Raji (cell line): Measurements from ENCODE around the gene PFDN2.
A peak's percentile ranks its signal among the peaks of the same experiment; 100 is the strongest.

Source experiments
- POLR2A ChIP-seq: IDR thresholded peaks from 2 replicates; pipeline ENCODE4 v1.6.1; 2011; ENCODE audit warnings: low read depth, low read length, control low read depth; ENCODE audit not compliant: insufficient read depth

PFDN2 gene

GRCh38 chr1:161117759-161118581, at the start of gene PFDN2, which contains the start of gene NIT1:
Gene PFDN2, minus strand, starts transcription at chr1:161118037. Its CDS starts 11 bp downstream, at chr1:161118026.
Gene NIT1, plus strand, starts transcription at chr1:161118105. Its CDS starts 72 bp downstream, at chr1:161118177.
- peak; percentile 95 for TF ChIP-seq POLR2A

- TF ChIP-seq POLR2A, result no peak
Measured at GRCh38 chr1:161166669-161167548, 49.1 kb upstream of the PFDN2 start.

- TF ChIP-seq POLR2A, result peak; percentile 81
Measured at GRCh38 chr1:161165742-161166668, 48.2 kb upstream of the PFDN2 start, which contains the start of gene PPOX. Gene PPOX, plus strand, starts transcription at chr1:161166426. Its CDS starts 422 bp downstream, at chr1:161166848.

GRCh38 chr1:161164901-161165610, 47.2 kb upstream of the PFDN2 start:
- TF ChIP-seq POLR2A, result no peak

- no peak for TF ChIP-seq POLR2A
Measured at GRCh38 chr1:161163793-161164192, 46.0 kb upstream of the PFDN2 start.

GRCh38 chr1:161162806-161163205, 45.0 kb upstream of the PFDN2 start:
- TF ChIP-seq POLR2A, result no peak

GRCh38 chr1:161162052-161162451, 44.2 kb upstream of the PFDN2 start:
- no peak for TF ChIP-seq POLR2A

GRCh38 chr1:161161652-161162051, 43.8 kb upstream of the PFDN2 start:
- TF ChIP-seq POLR2A, result no peak

GRCh38 chr1:161160671-161161145, 42.9 kb upstream of the PFDN2 start:
- TF ChIP-seq POLR2A, result no peak

- TF ChIP-seq POLR2A, result no peak
Measured at GRCh38 chr1:161159913-161160243, 42.0 kb upstream of the PFDN2 start.

- TF ChIP-seq POLR2A, result peak; percentile 69
Measured at GRCh38 chr1:161159087-161159912, 41.5 kb upstream of the PFDN2 start, which contains the start of gene USP21. Gene USP21, plus strand, starts transcription at chr1:161159500. Its CDS starts 1,141 bp downstream, at chr1:161160641.

GRCh38 chr1:161158316-161159010, 40.6 kb upstream of the PFDN2 start:
- TF ChIP-seq POLR2A, result no peak

- no peak for TF ChIP-seq POLR2A
Measured at GRCh38 chr1:161157867-161158266, 40.0 kb upstream of the PFDN2 start.
